Measurements from ENCODE around the gene TTC7B. TPM values are rescaled to one million over a fixed set of nuclear protein-coding genes. Genes with fewer than 3 reads are reported as not detected.

The TTC7B gene
- total RNA-seq, 4 donors from 2014 or later = 31.0 to 49.7 (median 45.1) TPM

GRCh38 chr14:90587252-90587910, 228.8 kb downstream of the TTC7B start:
- no peak for TF ChIP-seq CTCF (IDR thresholded peaks at IDR 0.05; ENCODE audit: low read depth)

GRCh38 chr14:90585106-90585505, 231.1 kb downstream of the TTC7B start:
- no peak for TF ChIP-seq CTCF (IDR thresholded peaks at IDR 0.05; ENCODE audit: low read depth)

GRCh38 chr14:90583916-90584605, 232.2 kb downstream of the TTC7B start:
- no peak for TF ChIP-seq CTCF (IDR thresholded peaks at IDR 0.05; ENCODE audit: low read depth)

- TF ChIP-seq CTCF (IDR thresholded peaks at IDR 0.05; ENCODE audit: low read depth) = no peak
Observed at GRCh38 chr14:90583427-90583826, 232.8 kb downstream of the TTC7B start.

GRCh38 chr14:90582166-90582565, 234.1 kb downstream of the TTC7B start:
- no peak for TF ChIP-seq CTCF (IDR thresholded peaks at IDR 0.05; ENCODE audit: low read depth)

GRCh38 chr14:90581745-90582144, 234.5 kb downstream of the TTC7B start:
- TF ChIP-seq CTCF (IDR thresholded peaks at IDR 0.05; ENCODE audit: low read depth) = no peak

- no peak for TF ChIP-seq CTCF (IDR thresholded peaks at IDR 0.05; ENCODE audit: low read depth)
Observed at GRCh38 chr14:90580377-90581335, 235.6 kb downstream of the TTC7B start.

All from subcutaneous adipose tissue (tissue), 4 donors.